OCI-LY3 (cell line): ENCODE results near the gene SCAI.
"Not testable (repeated sequence)": the region's sequence is repeated elsewhere in the genome, so short reads cannot be mapped to it uniquely, and the experiment has no call there.

ENCODE experiments used
- H2AFZ ChIP-seq: fragments of 200-600, 300-600 bp; shearing (Covaris generic); 2 replicates; pipeline ENCODE4 v1.6.0; 2014; ENCODE audit warnings: antibody characterized with exemption, low read depth, low read length
- H3K27ac ChIP-seq: fragments of 200-600, 300-600 bp; sonication (generic); 2 replicates; pipeline ENCODE4 v1.5.1; 2014; ENCODE audit warnings: mild to moderate bottlenecking, low read length, moderate library complexity, mixed read lengths
- H3K27me3 ChIP-seq: fragments of 200-600, 300-600 bp; sonication (generic); 2 replicates; pipeline ENCODE4 v1.6.1; 2014; ENCODE audit warnings: low read depth, low read length, mixed read lengths
- H3K36me3 ChIP-seq: fragments of 200-600, 300-600 bp; sonication (generic); replicated peaks from 2 replicates; pipeline ENCODE3; 2014; ENCODE audit warnings: low read depth, low read length, mixed read lengths
- H3K4me1 ChIP-seq: fragments of 300-600, 200-600 bp; sonication (generic); 2 replicates; pipeline ENCODE4 v1.6.1; 2014; ENCODE audit warnings: low read length, mixed read lengths
- H3K4me2 ChIP-seq: fragments of 200-600, 300-600 bp; sonication (generic); 2 replicates; pipeline ENCODE4 v1.6.1; 2014; ENCODE audit warnings: low read length, mixed read lengths
- H3K4me3 ChIP-seq: fragments of 300-600, 200-600 bp; sonication (generic); 2 replicates; pipeline ENCODE4 v1.5.1; 2014; ENCODE audit warnings: antibody characterized with exemption, mild to moderate bottlenecking, low read length, moderate library complexity
- H3K79me2 ChIP-seq: fragments of 300-600, 200-600 bp; shearing (Covaris generic); 2 replicates; pipeline ENCODE4 v1.6.1; 2014; ENCODE audit warnings: mild to moderate bottlenecking, low read length, mixed read lengths
- H3K9ac ChIP-seq: fragments of 300-600, 200-600 bp; shearing (Covaris generic); 2 replicates; pipeline ENCODE4 v1.6.0; 2014; ENCODE audit warnings: mild to moderate bottlenecking, low read length, moderate library complexity
- H3K9me3 ChIP-seq: fragments of 200-600, 300-600 bp; shearing (Covaris generic); 2 replicates; pipeline ENCODE4 v1.6.1; 2014; ENCODE audit warnings: low read length, mixed read lengths; ENCODE audit not compliant: insufficient read depth
- H4K20me1 ChIP-seq: fragments of 200-600, 300-600 bp; sonication (generic); 2 replicates; pipeline ENCODE4 v1.6.1; 2016; ENCODE audit warnings: low read length, mixed read lengths; ENCODE audit not compliant: insufficient read depth
- CTCF ChIP-seq: fragments of 200-600, 300-600 bp; sonication (generic); IDR thresholded peaks from 2 replicates; pipeline ENCODE4 v1.5.1; 2014; ENCODE audit warnings: antibody characterized with exemption, low read length, low read depth
- EZH2phosphoT487 ChIP-seq: fragments of 200-600 bp; shearing (Covaris generic); IDR thresholded peaks from 2 replicates; pipeline ENCODE4 v1.6.1; 2018; ENCODE audit warnings: antibody characterized with exemption, mixed run types, low read depth

SCAI gene

DNA sequence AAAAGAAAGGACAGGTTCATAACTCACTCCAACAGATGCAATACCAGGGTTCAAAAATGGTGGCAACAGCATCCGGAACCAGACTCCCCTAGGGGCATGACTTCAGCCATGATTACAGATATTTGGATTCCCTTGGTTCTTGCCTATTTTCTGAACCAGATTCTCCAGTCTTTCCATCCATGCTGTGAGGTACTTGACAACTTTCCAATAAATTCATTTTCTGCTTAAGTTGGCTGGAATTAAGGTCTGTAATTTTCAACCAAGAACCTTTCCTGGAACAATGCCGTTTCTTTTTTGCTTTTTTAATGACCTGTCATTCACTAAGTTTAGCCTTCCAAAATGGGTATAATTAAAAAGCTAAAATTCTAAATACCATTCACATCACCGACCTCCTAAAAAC is 52.2 kb downstream of the SCAI start:
- Histone ChIP-seq H4K20me1 (no peaks in the 10 kb centered on the region), H3K4me2 (no peak overlapping the region), H3K9ac (no peak overlapping the region), H3K79me2 (no peaks in the 10 kb centered on the region), H3K36me3 (no peaks in the 10 kb centered on the region), H3K4me1 (peaks cover 2% of the 10 kb centered on the region; the same call in 1 of the 2 replicates), H3K9me3 (no peaks in the 10 kb centered on the region), H3K27me3 (no peaks in the 10 kb centered on the region), H3K27ac (no peak overlapping the region), H2AFZ (no peak overlapping the region), H3K4me3 (no peak overlapping the region)
- TF ChIP-seq EZH2phosphoT487 = no peak
- TF ChIP-seq CTCF = no peak

DNA sequence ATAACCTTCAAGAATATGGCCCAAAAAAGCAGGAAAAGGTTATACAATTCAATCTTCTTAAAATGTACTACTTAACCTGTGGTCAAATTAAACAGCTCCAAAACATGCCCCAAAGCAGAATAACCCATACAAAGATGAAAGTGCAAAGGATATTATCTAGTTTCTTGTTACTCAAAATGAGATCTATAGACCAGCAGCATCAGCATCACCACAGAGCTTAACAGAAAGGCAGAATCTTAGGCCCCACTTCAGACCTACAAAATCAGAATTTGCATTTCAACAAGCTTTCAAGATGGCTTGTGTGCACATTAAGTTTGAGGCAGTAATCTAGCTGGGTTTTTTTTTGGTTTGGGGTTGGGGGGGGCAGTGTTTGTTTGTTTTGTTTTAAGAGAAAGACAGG is 54.0 kb downstream of the SCAI start:
- Histone ChIP-seq H3K27ac (no peak overlapping the region), H2AFZ (no peak overlapping the region), H3K9ac (no peak overlapping the region), H3K36me3 (no peaks in the 10 kb centered on the region), H3K4me2 (no peak overlapping the region), H3K4me3 (no peak overlapping the region), H3K27me3 (no peaks in the 10 kb centered on the region), H3K79me2 (no peaks in the 10 kb centered on the region), H4K20me1 (no peaks in the 10 kb centered on the region), H3K9me3 (no peaks in the 10 kb centered on the region), H3K4me1 (peaks cover 2% of the 10 kb centered on the region; the same call in 1 of the 2 replicates)
- no peak for TF ChIP-seq EZH2phosphoT487
- no peak for TF ChIP-seq CTCF

DNA sequence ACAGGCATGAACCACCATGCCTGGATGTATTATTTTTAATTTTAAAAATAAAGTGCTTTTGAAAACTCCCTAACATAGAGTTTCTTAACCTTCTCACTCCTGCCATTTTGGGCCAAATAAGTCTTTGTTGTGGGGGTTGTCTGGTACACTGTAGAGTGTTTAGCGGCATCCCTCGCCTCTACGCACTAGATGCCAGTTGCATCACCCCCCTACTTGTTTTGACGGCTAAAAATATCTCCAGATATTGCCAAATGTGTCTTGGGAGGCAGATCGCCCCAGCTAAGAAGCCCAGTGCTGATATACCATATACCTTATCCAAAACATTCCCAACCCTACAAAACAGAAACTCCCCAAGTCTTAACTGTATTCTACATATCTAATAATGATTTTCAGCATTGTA is 54.6 kb downstream of the SCAI start:
- Histone ChIP-seq H3K4me2 (no peak overlapping the region), H3K9me3 (no peaks in the 10 kb centered on the region), H3K36me3 (no peaks in the 10 kb centered on the region), H3K27ac (no peak overlapping the region), H3K4me3 (no peak overlapping the region), H3K79me2 (no peaks in the 10 kb centered on the region), H4K20me1 (no peaks in the 10 kb centered on the region), H2AFZ (no peak overlapping the region), H3K27me3 (no peaks in the 10 kb centered on the region), H3K9ac (no peak overlapping the region), H3K4me1 (peaks cover 2% of the 10 kb centered on the region; the same call in 1 of the 2 replicates)
- TF ChIP-seq EZH2phosphoT487 (no peak), CTCF (no peak)

DNA sequence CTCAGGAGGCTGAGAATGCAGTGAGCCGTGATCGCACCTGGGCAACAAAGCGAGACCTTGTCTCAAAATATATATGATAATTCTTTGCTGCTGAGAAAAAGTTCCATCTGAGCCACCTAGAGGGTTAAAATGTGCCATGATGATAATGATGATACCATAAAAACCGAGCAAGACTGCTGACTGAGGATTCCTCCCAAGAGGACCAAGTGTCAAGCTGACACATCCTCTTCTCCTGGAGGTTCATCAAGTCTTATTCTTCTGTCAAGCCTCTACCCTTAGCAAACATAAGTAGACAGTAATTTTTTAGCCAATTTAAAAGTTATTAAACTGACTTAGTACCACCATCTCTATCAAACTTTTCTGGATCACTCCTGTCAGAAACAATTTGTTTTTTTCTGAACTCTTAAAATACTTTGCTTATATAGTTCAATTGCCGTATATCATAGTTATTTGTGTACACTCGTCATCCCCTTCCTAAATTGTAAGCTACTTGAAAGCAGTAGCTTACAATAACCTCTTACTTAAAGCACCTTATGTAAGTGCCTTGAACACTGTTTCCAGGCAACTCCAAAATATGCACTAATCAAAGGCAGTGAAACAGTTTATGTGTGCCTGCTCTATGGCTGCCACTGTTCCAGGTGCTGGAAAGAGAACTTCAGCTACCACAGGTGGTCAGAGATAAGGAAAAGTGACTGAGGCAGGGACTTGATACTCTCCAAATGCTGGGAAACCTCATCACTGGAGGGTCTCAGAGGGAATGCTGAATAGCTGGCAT is 57.4 kb downstream of the SCAI start:
- Histone ChIP-seq H3K9me3 (no peaks in the 10 kb centered on the region; the same call in 1 of the 2 replicates), H3K36me3 (no peaks in the 10 kb centered on the region), H3K27me3 (no peaks in the 10 kb centered on the region), H3K4me3 (no peak overlapping the region), H3K9ac (no peak overlapping the region), H3K27ac (no peak overlapping the region), H3K4me1 (peaks cover 2% of the 10 kb centered on the region; the same call in 1 of the 2 replicates), H2AFZ (no peak overlapping the region), H3K79me2 (no peaks in the 10 kb centered on the region), H3K4me2 (no peak overlapping the region), H4K20me1 (no peaks in the 10 kb centered on the region)
- TF ChIP-seq EZH2phosphoT487 = no peak
- TF ChIP-seq CTCF = no peak

DNA sequence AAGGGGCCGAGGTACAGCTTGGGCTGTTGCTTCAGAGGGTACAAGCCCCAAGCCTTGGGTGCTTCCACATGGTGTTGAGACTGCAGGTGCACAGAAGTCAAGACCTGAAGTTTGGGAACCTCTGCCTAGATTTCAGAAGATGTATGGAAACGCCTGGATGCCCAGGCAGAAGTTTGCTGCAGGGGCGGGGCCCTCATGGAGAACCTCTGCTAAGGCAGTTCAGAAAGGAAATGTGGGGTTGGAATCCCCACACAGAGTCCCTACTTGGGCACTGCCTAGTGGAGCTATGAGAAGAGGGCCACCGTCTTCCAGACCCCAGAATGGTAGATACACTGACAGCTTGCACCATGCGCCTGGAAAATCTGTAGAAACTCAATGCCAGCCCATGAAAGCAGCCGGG is 61.1 kb downstream of the SCAI start:
- not testable (repeated sequence) for H4K20me1 ChIP-seq, H3K27me3 ChIP-seq, H3K79me2 ChIP-seq, H3K36me3 ChIP-seq, H3K9ac ChIP-seq, H3K4me1 ChIP-seq, H3K4me3 ChIP-seq, H2AFZ ChIP-seq, H3K9me3 ChIP-seq, H3K4me2 ChIP-seq, H3K27ac ChIP-seq

DNA sequence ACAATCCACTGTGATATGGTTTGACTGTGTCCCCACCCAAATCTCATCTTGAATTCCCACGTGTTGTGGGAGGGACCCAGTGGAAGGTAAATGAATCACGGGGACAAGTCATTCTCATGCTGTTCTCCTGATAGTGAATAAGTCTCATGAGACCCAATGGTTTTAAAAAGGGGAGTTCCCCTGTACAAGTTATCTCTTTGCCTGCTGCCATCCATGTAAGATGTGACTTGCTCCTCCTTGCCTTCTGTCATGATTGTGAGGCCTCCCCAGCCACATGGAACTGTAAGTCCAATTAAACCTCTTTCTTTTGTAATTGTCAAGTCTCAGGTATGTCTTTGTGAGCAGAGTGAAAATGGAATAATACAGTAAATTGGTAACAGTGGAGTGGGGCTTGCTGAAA is 62.5 kb downstream of the SCAI start:
- H3K9me3 ChIP-seq = not testable (repeated sequence)

More for the DNA sequence above, 62.5 kb downstream of the SCAI start:
- not testable (repeated sequence) for H3K27me3 ChIP-seq, H3K79me2 ChIP-seq, H2AFZ ChIP-seq, H3K27ac ChIP-seq, H3K4me2 ChIP-seq, H3K4me1 ChIP-seq, H3K4me3 ChIP-seq, H4K20me1 ChIP-seq, H3K36me3 ChIP-seq, H3K9ac ChIP-seq
